Epithelial cell of esophagus (primary cell): ENCODE measurements around the gene TMTC4.

Experiments used
- DNase-seq: peaks from one replicate; pipeline ENCODE4 v3.0.0; 2010; ENCODE audit warnings: low read depth
- H3K4me3 ChIP-seq: 2 replicates; pipeline ENCODE4 v1.5.1; 2011; ENCODE audit warnings: mild to moderate bottlenecking, low read length, control low read depth
- TF ChIP-seq, protein P1 (sequence below): IDR thresholded peaks from 2 replicates; pipeline ENCODE4 v1.5.1; 2011; ENCODE audit warnings: low read depth, mild to moderate bottlenecking, low read length, control low read depth, inconsistent platforms; ENCODE audit not compliant: insufficient read depth; ENCODE audit errors: missing control alignments

Gene TMTC4

DNA sequence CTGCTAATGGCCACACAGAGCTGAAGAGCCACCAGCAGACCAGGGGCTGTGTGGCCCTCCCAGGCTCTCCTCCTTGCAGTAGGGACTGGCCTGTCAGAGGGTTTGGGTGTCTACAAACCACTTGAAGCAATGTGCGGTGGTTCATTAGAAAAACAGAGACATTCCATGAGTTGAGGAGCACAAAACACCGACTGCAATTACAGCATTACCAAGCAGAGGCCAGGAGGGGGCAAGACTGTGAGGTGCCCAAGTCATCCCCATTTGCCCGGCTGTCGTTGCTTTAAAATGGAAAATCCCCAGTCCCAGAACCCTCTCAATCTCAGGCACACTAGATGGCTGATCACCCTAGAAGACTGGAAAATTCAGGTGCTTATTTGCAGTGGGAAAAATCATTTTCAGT, 15.0 kb downstream of the TMTC4 start:
- no peak overlapping the region for H3K4me3 ChIP-seq
- TF ChIP-seq, protein P1, sequence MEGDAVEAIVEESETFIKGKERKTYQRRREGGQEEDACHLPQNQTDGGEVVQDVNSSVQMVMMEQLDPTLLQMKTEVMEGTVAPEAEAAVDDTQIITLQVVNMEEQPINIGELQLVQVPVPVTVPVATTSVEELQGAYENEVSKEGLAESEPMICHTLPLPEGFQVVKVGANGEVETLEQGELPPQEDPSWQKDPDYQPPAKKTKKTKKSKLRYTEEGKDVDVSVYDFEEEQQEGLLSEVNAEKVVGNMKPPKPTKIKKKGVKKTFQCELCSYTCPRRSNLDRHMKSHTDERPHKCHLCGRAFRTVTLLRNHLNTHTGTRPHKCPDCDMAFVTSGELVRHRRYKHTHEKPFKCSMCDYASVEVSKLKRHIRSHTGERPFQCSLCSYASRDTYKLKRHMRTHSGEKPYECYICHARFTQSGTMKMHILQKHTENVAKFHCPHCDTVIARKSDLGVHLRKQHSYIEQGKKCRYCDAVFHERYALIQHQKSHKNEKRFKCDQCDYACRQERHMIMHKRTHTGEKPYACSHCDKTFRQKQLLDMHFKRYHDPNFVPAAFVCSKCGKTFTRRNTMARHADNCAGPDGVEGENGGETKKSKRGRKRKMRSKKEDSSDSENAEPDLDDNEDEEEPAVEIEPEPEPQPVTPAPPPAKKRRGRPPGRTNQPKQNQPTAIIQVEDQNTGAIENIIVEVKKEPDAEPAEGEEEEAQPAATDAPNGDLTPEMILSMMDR, result no peak
- no peak for DNase-seq

DNA sequence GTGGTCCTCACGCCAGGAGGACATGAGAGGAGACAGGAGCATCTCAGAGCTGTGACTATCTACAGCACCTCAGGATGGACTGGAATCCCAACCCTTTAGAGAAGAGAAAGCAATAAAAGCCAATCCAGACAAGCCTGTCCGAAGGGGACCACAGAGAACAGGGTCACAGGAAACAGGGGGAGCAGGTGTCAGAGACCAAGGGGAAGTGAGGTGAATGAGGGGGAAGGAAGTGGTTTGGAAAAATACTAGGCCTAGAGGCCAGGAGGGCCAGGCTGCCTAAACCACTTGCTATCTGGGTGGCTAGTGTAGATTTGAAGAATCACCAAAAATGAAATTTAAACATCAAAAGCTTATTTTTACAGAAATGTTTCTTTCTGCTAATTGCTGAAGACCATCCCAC, 16.2 kb downstream of the TMTC4 start:
- DNase-seq, result no peak
- no peak overlapping the region for H3K4me3 ChIP-seq
- TF ChIP-seq, protein P1, result no peak

DNA sequence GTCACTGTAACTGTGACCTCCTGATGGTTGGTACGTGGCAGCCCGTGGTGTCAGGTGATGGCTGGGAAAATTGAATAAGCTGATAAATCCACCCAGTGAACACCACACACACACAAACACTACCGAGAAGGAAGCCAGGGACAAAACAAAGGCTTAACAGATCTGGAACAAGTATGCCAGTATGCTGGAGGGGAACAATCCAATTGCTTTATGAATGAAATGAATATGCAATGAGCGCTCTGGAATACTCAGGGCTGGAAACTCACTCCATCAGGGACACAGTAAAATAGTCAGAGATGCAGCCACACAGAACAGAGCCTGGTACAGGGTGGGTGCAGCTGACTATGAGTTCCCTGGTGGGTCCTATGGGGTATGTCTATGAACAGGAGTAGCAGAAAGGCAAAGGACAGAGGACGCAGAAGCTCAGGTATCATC, 16.7 kb downstream of the TMTC4 start:
- no peak overlapping the region for H3K4me3 ChIP-seq
- no peak for DNase-seq
- TF ChIP-seq, protein P1, result no peak

DNA sequence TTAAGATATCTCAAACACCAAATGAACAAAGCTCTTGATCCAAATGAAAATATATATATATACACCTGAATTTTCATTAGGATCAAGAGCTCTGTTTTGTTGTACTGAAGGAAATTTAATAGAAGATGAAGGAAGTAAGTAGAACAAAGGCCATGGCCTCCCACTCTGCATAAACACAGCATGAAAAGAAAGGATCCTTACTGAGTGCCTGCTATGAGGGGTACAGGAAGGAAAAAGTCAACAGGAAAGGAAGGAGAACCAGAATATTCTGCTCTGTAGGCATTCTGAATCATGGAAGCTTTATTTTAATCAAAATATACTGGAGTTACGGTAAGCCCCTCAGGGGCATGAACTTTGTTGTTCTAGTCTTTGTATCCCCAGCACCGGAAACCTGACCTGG, 22.1 kb downstream of the TMTC4 start:
- no peak overlapping the region for H3K4me3 ChIP-seq
- TF ChIP-seq, protein P1, result no peak
- DNase-seq, result no peak

DNA sequence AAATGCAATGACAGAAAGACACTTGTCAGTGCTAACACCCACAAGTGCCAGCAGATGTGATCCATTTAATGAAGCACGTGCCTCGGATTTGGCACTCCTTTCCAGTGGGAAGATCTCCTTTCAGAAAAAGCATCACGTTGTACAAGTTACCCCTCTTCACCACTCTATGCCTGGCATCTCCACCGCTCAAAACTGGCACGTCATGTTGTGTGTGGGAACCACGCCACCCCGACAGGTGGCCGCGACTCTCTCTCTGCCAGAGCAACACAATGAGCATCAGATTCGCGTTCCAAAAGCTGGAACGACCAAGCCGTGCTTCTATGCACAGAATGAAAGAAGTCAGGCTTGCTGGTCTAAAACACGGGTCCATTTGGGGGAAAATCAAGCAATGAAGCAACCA, 24.3 kb downstream of the TMTC4 start:
- H3K4me3 ChIP-seq, result no peak overlapping the region
- TF ChIP-seq, protein P1, result no peak
- DNase-seq, result no peak

DNA sequence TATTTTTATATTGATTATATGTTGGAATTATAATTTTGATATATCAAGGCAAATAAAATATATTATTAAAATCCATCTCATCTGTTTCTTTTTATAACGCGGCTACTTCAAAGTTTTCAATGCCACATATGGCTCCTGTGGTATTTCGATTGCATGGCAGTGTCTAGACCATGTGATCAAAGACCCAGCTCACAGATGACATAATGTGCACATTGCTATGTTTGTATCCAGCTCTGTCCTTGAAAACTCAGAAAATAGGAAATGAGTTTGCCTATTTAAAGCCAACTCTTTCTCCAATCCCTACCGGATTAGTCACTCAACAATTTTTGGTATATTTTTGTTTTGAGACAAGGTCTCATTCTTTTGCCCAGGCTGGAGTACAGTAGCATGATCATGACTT, 26.2 kb downstream of the TMTC4 start:
- DNase-seq, result no peak
- no peak overlapping the region for H3K4me3 ChIP-seq
- TF ChIP-seq, protein P1, result no peak

DNA sequence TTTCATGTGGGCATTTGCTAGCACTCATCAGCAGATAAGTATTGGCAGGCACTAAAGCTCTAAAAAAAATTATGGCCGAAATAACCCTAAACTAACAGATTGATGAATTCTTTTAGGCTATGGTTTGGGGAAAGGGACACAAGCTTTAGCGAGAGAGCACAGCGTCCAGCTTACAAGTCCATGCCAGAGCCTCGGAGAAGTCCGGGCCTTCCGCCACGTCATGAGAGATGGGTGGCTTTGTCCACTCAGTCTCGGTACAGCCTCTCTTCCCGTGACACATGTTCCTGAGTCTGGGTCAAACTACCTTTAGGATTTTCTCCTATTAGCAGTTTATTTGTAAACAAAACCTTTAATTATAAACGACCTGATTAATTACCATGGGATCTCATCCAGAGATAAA, 27.7 kb downstream of the TMTC4 start:
- TF ChIP-seq, protein P1, result no peak
- H3K4me3 ChIP-seq, result no peak overlapping the region
- no peak for DNase-seq
